ENCODE measurements around the gene ZSCAN31. TPM values are rescaled to one million over a fixed set of nuclear protein-coding genes. Genes with fewer than 3 reads are reported as not detected.

The ZSCAN31 gene
- total and polyA plus RNA-seq, 10 of the 15 experiments (the other 5 are each of a cell fraction or from before 2014, with no cell fraction given), result 1.6 to 5.2 (median 2.9) TPM

DNA sequence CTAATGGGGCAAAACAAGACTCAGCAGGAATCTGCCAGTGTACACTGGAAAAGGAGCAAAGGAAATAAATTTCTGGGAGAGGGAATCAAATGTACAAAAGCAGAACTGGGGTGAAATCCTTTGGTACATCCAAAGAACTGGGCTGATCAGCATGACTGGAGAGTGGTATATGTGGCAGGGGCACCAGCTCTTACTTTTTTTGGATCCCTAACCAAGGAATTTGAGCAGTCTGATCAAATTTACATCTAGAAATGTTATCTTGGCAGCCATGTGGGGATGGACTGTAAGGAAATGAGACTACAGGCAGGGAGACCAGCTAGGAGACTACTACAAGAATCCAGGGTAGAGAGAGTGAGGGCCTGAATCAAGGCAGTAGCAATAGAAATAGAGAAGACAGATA lies 1.2 kb upstream of the ZSCAN31 start:
- Histone ChIP-seq H3K4me3 (peak overlapping the region; percentile 72), H3K79me2 (ENCODE audit: control insufficient read depth, insufficient read depth, low read length) (no peaks in the 10 kb centered on the region), H4K20me1 (ENCODE audit: control insufficient read depth, insufficient read depth) (no peaks in the 10 kb centered on the region), H3K27ac (ENCODE audit: control insufficient read depth, insufficient read depth) (peak overlapping the region; percentile 97), H2AFZ (ENCODE audit: control insufficient read depth, low read depth, low read length) (peak overlapping the region; percentile 93; the same call in 1 of the 2 replicates), H3K9ac (ENCODE audit: control insufficient read depth, insufficient read depth, low read length) (peak overlapping the region; percentile 97; the same call in 1 of the 2 replicates), H3K4me2 (ENCODE audit: control insufficient read depth, insufficient read depth) (peak overlapping the region; percentile 93), H3K27me3 (replicated peaks in 1 of 2; ENCODE audit: control insufficient read depth in 2 of 2, insufficient read depth in 2 of 2, low read length in 1 of 2) (no peaks in the 10 kb centered on the region), H3K4me1 (ENCODE audit: control insufficient read depth, insufficient read depth, low read length) (peaks cover 14% of the 10 kb centered on the region), H3K9me3 (replicated peaks; ENCODE audit: control insufficient read depth, insufficient read depth, low read length) (peaks cover 12% of the 10 kb centered on the region; the same call in 2 of the 3 replicates), H3K36me3 (ENCODE audit: control insufficient read depth in 2 of 2, insufficient read depth in 2 of 2, low read length in 1 of 2) (no peaks in the 10 kb centered on the region)
- no TSS peak for BruUV-seq (replicated peaks)
- FAIRE-seq (no peak), DNase-seq (ENCODE audit: low read depth, low spot score) (no peak), ATAC-seq (no peak)
- ChIA-PET POLR2A (interaction anchor here (1.9 to 2.4 kb wide), 3 partner anchors 13 to 73 kb away, joined by 5 to 8 read pairs (median 6); partner anchors contain the start of genes PGBD1 and ZKSCAN3), RAD21 (ENCODE audit: unreplicated experiment) (interaction anchor here (0.6 to 1.1 kb wide), 3 partner anchors 12 to 58 kb away, joined by 3 read pairs; partner anchors contain the start of gene ZKSCAN3), SMC1A (ENCODE audit: uncharacterized antibody, unreplicated experiment) (interaction anchor here (0.8 to 4.8 kb wide), 7 partner anchors 10 to 112 kb away, joined by 3 to 22 read pairs (median 5); partner anchors contain the start of gene ZSCAN26), CTCF (interaction anchor here (1.2 to 4.6 kb wide), 2 partner anchors 17 to 84 kb away, joined by 3 to 50 read pairs; no protein-coding TSS in a partner anchor)
- in situ Hi-C loops (cut with MboI) (loop anchor here (25.0 kb wide), 1 partner anchor 1675 kb away; the partner anchor contains the start of gene ZNF322), intact Hi-C loops (cut with micrococcal nuclease; ENCODE audit: unreplicated experiment) (loop anchor here (5.0 kb wide), 1 partner anchor 70 kb away; the partner anchor contains the start of gene ZSCAN26)
- peak; percentile 6; the same call in 1 of the 2 replicates for TF ChIP-seq ASH2L (IDR thresholded peaks at IDR 0.05; ENCODE audit: borderline replicate concordance, low read depth)
- TF ChIP-seq JUND (IDR thresholded peaks at IDR 0.05; ENCODE audit: low read depth, low read length), result no peak
- TF ChIP-seq, protein P1, sequence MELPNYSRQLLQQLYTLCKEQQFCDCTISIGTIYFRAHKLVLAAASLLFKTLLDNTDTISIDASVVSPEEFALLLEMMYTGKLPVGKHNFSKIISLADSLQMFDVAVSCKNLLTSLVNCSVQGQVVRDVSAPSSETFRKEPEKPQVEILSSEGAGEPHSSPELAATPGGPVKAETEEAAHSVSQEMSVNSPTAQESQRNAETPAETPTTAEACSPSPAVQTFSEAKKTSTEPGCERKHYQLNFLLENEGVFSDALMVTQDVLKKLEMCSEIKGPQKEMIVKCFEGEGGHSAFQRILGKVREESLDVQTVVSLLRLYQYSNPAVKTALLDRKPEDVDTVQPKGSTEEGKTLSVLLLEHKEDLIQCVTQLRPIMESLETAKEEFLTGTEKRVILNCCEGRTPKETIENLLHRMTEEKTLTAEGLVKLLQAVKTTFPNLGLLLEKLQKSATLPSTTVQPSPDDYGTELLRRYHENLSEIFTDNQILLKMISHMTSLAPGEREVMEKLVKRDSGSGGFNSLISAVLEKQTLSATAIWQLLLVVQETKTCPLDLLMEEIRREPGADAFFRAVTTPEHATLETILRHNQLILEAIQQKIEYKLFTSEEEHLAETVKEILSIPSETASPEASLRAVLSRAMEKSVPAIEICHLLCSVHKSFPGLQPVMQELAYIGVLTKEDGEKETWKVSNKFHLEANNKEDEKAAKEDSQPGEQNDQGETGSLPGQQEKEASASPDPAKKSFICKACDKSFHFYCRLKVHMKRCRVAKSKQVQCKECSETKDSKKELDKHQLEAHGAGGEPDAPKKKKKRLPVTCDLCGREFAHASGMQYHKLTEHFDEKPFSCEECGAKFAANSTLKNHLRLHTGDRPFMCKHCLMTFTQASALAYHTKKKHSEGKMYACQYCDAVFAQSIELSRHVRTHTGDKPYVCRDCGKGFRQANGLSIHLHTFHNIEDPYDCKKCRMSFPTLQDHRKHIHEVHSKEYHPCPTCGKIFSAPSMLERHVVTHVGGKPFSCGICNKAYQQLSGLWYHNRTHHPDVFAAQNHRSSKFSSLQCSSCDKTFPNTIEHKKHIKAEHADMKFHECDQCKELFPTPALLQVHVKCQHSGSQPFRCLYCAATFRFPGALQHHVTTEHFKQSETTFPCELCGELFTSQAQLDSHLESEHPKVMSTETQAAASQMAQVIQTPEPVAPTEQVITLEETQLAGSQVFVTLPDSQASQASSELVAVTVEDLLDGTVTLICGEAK (IDR thresholded peaks at IDR 0.05; ENCODE audit: borderline replicate concordance), result no peak
- TF ChIP-seq NR2F1 (conservative IDR thresholded peaks at IDR 0.05), result no peak
- no peak for TF ChIP-seq SMAD5 (IDR thresholded peaks at IDR 0.05; ENCODE audit: low read depth)
- TF ChIP-seq MYC (IDR thresholded peaks at IDR 0.05; ENCODE audit: insufficient read depth, insufficient read length, insufficient replicate concordance, low read length, severe bottlenecking), result no peak

Data from GM12878 (cell line).